HK-2 (cell line): ENCODE results near the gene METRNL.
A peak's percentile ranks its signal among the peaks of the same experiment; 100 is the strongest.
"Not testable (repeated sequence)": the region's sequence is repeated elsewhere in the genome, so short reads cannot be mapped to it uniquely, and the experiment has no call there.

Experiments used
- DNase-seq: peaks from one replicate; pipeline ENCODE4 v3.0.0-alpha.2; 2018; ENCODE audit not compliant: unreplicated experiment

METRNL gene

GRCh38 chr17:83052241-83052564, 27.2 kb upstream of the METRNL start:
- no peak for DNase-seq

DNA sequence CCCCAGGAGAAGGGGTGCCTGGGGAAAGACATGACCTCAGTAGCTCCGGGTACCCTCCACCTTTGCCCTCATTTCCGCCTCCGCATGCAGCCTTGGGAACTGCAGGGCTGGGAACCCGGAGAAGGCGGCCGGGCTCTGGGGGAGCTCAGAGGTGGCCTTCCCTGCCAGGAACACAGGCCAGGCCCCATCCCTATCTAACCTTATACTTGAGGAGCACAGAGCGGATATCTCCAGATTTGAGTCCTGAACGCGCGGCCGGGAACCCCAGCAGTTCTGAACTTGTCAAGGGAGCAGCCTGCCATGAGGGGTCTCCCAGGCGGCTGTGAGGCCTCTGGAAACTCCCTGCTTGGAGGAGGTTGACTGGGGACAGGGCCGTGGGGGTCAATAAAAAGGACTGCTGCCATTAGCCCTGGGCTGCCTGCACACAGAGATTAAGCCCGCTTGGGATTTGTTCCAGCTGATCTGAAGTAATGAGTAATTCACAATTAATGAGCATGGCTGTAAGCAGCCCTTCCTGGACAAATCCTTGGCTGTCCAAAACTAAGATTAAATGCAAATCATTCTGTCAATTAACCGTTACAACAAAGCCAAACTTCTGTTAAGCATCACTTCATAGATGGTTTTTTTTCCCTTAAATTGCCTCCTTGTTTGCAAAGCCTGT, 26.3 kb upstream of the METRNL start:
- DNase-seq, result no peak

DNA sequence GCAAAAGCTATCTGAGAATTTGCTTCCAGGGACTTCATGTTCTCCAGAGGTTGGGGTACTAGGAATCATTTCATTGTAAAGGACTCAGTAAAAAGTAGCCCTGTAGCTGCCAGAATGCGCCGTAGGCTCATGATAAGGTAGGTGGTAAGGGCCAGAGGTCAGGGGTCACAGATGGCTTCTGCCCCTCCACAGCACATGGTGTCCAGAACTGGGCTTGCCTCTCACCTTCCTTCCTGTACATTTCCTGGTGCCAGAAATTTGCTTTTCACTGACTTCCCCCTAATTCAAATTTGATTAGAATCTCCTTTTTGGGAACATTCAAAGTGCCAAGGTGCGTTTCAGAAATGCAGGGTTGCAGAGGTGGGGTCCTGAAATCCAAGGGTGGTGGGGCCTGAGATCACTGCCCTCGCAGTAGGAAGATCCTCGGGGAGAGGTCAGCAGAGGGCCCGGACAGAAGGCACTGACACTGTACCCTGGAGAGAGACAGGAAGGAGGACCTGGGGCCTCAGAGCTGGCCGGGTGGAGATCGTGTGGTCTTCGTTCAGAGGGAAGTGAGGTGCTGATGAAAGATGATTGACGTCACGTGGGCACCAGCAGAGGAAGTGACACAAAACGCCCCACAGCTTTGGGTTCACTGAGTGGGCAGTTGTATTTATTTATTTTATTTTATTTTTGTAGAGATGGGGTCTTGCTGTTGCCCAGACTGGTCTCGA, 25.5 kb upstream of the METRNL start:
- no peak for DNase-seq

GRCh38 chr17:83054518-83055125, 24.8 kb upstream of the METRNL start:
- no peak for DNase-seq

GRCh38 chr17:83055176-83055575, 24.2 kb upstream of the METRNL start:
- not testable (repeated sequence) for DNase-seq

GRCh38 chr17:83055911-83056582, 23.4 kb upstream of the METRNL start:
- peak; percentile 48 for DNase-seq

GRCh38 chr17:83056583-83057396, 22.6 kb upstream of the METRNL start:
- DNase-seq, result peak; percentile 75

DNA sequence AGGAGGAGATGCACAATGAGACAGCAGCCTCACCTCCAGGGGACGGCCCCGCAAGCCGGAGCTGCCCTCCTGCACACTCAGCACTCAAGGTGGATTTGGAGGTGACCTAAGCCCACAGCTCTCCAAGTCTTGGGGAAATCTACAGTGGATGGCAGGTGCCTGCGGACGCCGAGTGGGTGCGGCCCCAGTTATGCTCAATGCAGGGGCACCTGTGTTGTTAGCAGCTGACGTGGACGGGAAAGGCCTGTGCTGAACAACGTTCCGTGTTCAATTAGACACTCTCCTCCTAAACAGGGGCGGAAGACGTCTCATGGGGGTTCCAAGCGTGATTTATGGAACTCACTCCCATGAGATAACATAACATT, 22.0 kb upstream of the METRNL start:
- DNase-seq, result no peak

- DNase-seq, result no peak
Measured at GRCh38 chr17:83057793-83058265, 21.6 kb upstream of the METRNL start.

DNA sequence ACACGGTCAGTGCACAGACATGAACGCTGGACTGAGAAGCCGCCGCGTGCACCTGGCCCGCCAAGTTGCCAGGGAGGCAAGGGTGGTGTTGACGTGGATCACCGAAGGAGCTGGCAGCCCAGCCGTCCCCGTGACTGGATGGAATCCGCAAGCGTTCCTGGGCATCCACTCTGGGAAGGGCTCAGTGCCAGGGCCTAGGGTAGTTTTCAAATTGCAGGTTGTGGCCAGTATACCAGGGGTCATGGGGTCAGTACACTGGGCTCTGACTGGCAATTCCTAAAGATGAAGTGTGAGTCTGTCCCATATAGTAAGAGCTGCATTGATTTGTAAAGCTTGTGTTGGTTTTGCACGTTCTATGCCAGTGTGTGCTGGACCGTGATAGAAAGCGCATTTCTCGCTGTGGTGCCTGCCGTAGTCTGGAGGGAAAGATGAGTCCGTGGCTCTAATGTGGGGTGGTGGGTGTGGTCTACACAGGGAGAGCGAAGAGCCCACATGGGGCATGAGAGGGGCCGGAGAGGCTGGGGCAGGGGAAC, 21.1 kb upstream of the METRNL start:
- no peak for DNase-seq

DNA sequence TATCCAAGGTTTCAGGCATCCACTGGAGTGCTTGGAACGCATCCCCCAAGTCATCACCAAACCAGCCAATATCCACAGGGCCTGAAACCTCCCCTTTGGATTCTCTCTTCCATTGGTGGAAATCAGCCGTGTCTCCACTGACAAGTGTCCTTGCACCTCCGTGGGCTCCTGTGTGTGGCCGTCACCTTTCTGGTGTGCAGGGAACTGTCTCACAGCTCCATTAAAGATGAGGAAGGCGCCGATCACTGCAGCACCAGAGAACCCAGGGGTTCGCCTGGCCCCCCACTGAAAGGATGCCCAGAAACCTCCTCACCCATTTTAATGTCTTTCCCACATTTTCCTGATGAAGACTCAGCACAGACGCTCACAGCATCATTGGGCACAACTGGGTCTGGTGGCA, 17.8 kb upstream of the METRNL start:
- DNase-seq, result no peak

DNA sequence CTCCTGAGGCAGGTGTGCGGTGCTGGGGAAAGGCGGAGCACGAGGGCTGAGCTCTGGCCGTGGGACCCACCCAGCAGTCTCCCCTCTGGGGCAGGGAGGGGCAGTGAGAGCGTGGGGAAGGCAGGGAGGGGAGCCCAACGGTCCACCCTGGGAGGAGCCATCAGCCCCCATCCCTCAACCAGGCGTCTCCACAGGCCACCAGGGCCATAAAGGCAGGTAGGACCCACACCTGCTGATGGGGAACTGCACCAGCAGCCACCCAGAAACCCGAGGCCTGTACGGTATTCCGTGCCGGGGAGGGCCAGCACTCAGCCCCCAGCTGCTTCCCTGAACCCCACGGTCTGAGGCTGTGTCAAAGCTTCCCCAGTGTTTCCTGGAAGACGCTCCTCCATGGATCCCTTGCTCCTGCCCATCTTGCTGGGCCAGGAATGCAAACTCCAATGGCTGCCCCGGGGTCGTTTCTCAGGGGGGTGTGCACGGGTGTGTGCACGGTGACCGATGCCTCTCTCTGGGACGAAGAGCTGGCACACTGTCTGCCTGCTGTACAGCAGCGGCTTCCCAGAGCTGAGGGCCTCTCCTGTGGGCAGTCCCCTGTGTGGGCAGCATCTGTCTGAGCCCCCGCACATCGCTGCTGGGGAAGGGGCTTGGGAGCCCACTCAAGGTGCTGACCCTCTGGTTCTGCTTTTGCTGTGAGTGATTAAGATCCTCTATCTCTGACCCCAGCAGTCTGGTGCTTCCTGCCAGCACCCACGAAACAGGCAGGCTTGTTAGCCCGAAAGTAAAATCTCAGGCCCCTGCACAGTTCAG, 17.2 kb upstream of the METRNL start:
- DNase-seq, result no peak

GRCh38 chr17:83062818-83063671, 16.4 kb upstream of the METRNL start:
- DNase-seq, result no peak

DNA sequence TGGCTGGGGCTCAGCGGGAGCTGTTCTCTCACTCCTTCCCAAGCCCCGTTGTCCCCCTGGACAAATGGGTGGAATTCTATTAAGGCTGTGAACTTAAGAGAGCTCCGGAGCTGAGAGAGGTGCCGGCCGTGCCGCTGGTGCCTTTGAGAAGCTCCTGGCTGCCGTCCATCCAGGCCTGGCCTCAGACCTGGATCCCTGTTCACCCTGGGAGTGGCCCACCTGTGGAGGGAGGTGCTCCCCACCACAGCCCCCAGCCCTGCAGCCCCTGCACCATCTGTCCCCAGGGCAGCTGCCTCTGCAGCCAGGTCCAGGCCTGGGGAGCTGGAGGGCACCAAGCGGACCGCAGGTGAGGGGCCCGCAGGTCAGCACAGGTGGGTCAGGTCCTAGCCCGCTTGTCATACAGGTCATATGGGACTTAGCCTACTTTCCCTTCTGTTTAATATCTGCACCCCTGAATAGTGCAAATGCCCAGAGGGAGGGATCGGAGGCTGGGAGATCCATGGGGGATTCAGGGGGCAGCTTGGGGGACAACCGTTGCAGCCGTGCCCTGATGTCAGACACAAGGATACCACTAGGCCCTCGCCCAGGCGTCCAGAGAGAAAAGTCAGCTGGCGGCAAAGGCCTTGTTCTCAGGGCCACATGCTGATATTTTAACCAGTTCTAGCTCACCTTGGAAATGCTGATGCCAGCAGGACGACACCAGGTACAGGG, 15.2 kb upstream of the METRNL start:
- DNase-seq, result no peak

GRCh38 chr17:83064732-83065659, 14.4 kb upstream of the METRNL start:
- DNase-seq, result peak; percentile 74

DNA sequence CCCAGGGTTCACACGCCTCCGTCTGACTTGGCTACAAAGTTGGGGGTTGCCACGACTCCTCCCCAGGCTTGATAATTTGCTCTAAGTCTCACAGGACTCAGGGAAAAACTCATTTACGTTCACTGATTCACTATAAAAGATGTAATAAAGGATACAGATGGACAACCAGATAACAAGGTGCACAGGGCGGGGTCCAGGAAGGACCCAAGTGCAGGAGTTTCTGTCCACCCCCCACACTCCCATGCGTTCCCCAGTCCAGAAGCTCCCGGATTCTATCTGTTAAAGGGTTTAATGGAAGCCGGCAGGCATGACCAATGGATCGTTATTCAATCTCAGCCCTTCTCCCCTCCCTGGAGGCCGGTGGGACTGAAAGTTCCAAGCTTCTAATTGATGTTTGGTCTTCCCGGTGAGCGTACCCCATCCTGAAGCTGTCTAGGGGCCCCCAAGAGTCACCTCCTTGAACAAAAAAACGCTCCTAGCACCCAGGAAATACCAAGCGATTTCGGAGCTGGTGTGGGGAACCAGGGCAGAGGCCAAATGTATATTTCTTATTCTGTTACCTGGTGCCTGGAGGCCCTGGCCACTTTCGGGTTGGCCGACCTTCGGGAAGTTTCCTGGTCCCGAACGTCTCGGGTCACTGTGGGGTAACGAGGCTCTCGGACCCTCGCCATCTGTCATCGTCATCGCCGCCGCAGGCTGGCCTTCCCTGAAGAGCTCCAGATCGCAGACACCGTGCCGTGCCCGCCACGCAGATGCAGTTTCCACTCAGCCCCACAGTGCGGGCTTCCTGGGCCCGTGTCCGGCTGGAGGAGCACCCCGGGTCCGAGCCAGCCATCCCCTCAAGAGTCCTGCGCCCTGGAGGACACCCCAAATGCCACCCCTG, 13.5 kb upstream of the METRNL start:
- no peak for DNase-seq

- DNase-seq, result not testable (repeated sequence)
Measured at GRCh38 chr17:83066543-83066890, 12.9 kb upstream of the METRNL start.
